GM19324 (cell line): ENCODE measurements around the gene YOD1.

Experiments
- ATAC-seq: cut with Tn5 transposase; IDR thresholded peaks from one replicate; pipeline ENCODE4 v1.9.1; 2021; ENCODE audit warnings: mild to moderate bottlenecking, moderate library complexity; ENCODE audit not compliant: unreplicated experiment, low FRiP score

Gene YOD1

GRCh38 chr1:207028884-207029650, 21.9 kb downstream of the YOD1 start:
- no peak for ATAC-seq

- no peak for ATAC-seq
Measured at GRCh38 chr1:207027921-207028320, 23.1 kb downstream of the YOD1 start.

- no peak for ATAC-seq
Measured at GRCh38 chr1:207027206-207027777, 23.7 kb downstream of the YOD1 start.

- ATAC-seq: no peak
Measured at GRCh38 chr1:207026104-207026534, 24.9 kb downstream of the YOD1 start.

- ATAC-seq: no peak
Measured at GRCh38 chr1:207025146-207025880, 25.7 kb downstream of the YOD1 start.

- no peak for ATAC-seq
Measured at GRCh38 chr1:207024202-207025145, 26.5 kb downstream of the YOD1 start.

- ATAC-seq: no peak
Measured at GRCh38 chr1:207022996-207023679, 27.9 kb downstream of the YOD1 start.

GRCh38 chr1:207021876-207022596, 29.0 kb downstream of the YOD1 start:
- no peak for ATAC-seq

GRCh38 chr1:207021139-207021861, 29.7 kb downstream of the YOD1 start:
- ATAC-seq: no peak

GRCh38 chr1:207020709-207021107, 30.3 kb downstream of the YOD1 start:
- ATAC-seq: no peak

- ATAC-seq: no peak
Measured at GRCh38 chr1:207020065-207020708, 30.8 kb downstream of the YOD1 start.

- ATAC-seq: no peak
Measured at GRCh38 chr1:207019661-207020060, 31.3 kb downstream of the YOD1 start.

GRCh38 chr1:207019161-207019560, 31.8 kb downstream of the YOD1 start:
- ATAC-seq: no peak

- no peak for ATAC-seq
Measured at GRCh38 chr1:207018707-207019106, 32.3 kb downstream of the YOD1 start.

- no peak for ATAC-seq
Measured at GRCh38 chr1:207017615-207018559, 33.1 kb downstream of the YOD1 start.

GRCh38 chr1:207015791-207016190, 35.2 kb downstream of the YOD1 start:
- ATAC-seq: no peak

- no peak for ATAC-seq
Measured at GRCh38 chr1:207014728-207015127, 36.3 kb downstream of the YOD1 start.
